Skeletal muscle tissue (tissue), 4 donors: Measurements from ENCODE around the gene SMDT1. TPM values are rescaled to one million over a fixed set of nuclear protein-coding genes. Genes with fewer than 3 reads are reported as not detected.
"Not testable (repeated sequence)": the region's sequence is repeated elsewhere in the genome, so short reads cannot be mapped to it uniquely, and the experiment has no call there.

ENCODE experiments used
- H3K27ac ChIP-seq: one replicate; pipeline ENCODE4 v1.7.0; 2013; ENCODE audit warnings: mild to moderate bottlenecking, low read depth, low read length, inconsistent platforms
- H3K27me3 ChIP-seq, 3 donors: one replicate each; pipeline ENCODE4 v1.7.0; 2013; ENCODE audit warnings: low read length in 3 of 3; ENCODE audit not compliant: control insufficient read depth in 3 of 3, insufficient read depth in 3 of 3
- H3K36me3 ChIP-seq, 3 donors: one replicate each; pipeline ENCODE4 v1.7.0; 2013; ENCODE audit warnings: low read length in 3 of 3; ENCODE audit not compliant: control insufficient read depth in 3 of 3, insufficient read depth in 3 of 3
- H3K4me1 ChIP-seq, 3 donors: one replicate each; pipeline ENCODE4 v1.7.0; 2013; ENCODE audit warnings: low read length in 3 of 3, mild to moderate bottlenecking in 3 of 3; ENCODE audit not compliant: control insufficient read depth in 3 of 3, insufficient read depth in 3 of 3
- H3K4me3 ChIP-seq, 3 donors: one replicate each; pipeline ENCODE4 v1.7.0; 2013; ENCODE audit warnings: low read length in 3 of 3
- H3K9ac ChIP-seq, 3 donors: one replicate each; pipeline ENCODE4 v1.7.0; 2013; ENCODE audit warnings: low read length in 3 of 3, mild to moderate bottlenecking in 3 of 3, moderate library complexity in 2 of 3, low read depth in 1 of 3
- H3K9me3 ChIP-seq, 3 donors: one replicate each; pipeline ENCODE4 v1.7.0; 2013; ENCODE audit warnings: low read length in 3 of 3; ENCODE audit not compliant: control insufficient read depth in 3 of 3
- total RNA-seq: library from RNA; depleted of rRNA; stranded (reverse); fragments of >200 nt; gene quantifications from one replicate; pipeline ENCODE4 v1.2.3, GENCODE V29; 2014
- donor health status: Osteomylitis.

Gene SMDT1
- total RNA-seq, 1 donor from 2014 or later, result 15.1 TPM

GRCh38 chr22:42108848-42109247 is 29.3 kb downstream of the SMDT1 start:
- no peak overlapping the region for H3K4me3 ChIP-seq
- H3K27me3 ChIP-seq, result no peaks in the 10 kb centered on the region
- H3K4me1 ChIP-seq, result no peaks in the 10 kb centered on the region
- no peak overlapping the region for H3K9ac ChIP-seq
- H3K27ac ChIP-seq, result no peak overlapping the region
- no peaks in the 10 kb centered on the region for H3K36me3 ChIP-seq
- peaks cover 0 to 2% (median 0%) of the 10 kb centered on the region in 3 donors for H3K9me3 ChIP-seq

- H3K27me3 ChIP-seq, result no peaks in the 10 kb centered on the region
- H3K4me1 ChIP-seq, result peaks cover 4% of the 10 kb centered on the region in 3 donors
- H3K9ac ChIP-seq, result no peak overlapping the region
- peaks cover 0 to 5% (median 0%) of the 10 kb centered on the region in 3 donors for H3K9me3 ChIP-seq
- H3K36me3 ChIP-seq, result peaks cover 0 to 4% (median 0%) of the 10 kb centered on the region in 3 donors
- H3K4me3 ChIP-seq, result no peak overlapping the region
- no peak overlapping the region for H3K27ac ChIP-seq
Measured at GRCh38 chr22:42111798-42112197, 32.3 kb downstream of the SMDT1 start.

DNA sequence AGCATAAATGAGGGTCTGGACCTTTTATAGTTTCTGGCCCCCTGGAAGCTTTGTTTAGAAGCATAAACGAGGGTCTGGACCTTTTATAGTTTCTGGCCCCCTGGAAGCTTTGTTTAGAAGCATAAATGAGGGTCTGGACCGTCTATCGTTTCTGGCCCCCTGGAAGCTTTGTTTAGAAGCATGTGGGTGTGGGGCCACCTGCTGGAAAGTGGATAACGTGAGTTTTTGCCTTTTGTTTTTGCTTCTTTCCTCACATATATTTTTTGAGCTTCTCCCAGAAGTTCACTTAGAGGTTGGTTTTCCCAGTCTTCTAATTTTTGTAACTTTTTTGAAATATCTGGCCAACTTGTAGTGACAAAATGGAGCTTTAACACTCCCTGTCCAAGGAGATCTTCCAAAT is 33.3 kb downstream of the SMDT1 start:
- not testable (repeated sequence) for H3K27me3 ChIP-seq, H3K4me1 ChIP-seq, H3K9me3 ChIP-seq, H3K27ac ChIP-seq, H3K36me3 ChIP-seq, H3K4me3 ChIP-seq, H3K9ac ChIP-seq

- H3K9ac ChIP-seq, result no peak overlapping the region
- peaks cover 6 to 7% (median 6%) of the 10 kb centered on the region in 3 donors for H3K4me1 ChIP-seq
- peaks cover 0 to 5% (median 0%) of the 10 kb centered on the region in 3 donors for H3K9me3 ChIP-seq
- H3K27me3 ChIP-seq, result no peaks in the 10 kb centered on the region
- no peak overlapping the region for H3K27ac ChIP-seq
- peaks cover 0 to 4% (median 0%) of the 10 kb centered on the region in 3 donors for H3K36me3 ChIP-seq
- no peak overlapping the region for H3K4me3 ChIP-seq
Measured at GRCh38 chr22:42114721-42115120, 35.2 kb downstream of the SMDT1 start.

GRCh38 chr22:42115420-42115830 is 35.9 kb downstream of the SMDT1 start:
- H3K4me3 ChIP-seq, H3K9me3 ChIP-seq, H3K27ac ChIP-seq, H3K9ac ChIP-seq, H3K27me3 ChIP-seq, H3K4me1 ChIP-seq, H3K36me3 ChIP-seq: not testable (repeated sequence)

DNA sequence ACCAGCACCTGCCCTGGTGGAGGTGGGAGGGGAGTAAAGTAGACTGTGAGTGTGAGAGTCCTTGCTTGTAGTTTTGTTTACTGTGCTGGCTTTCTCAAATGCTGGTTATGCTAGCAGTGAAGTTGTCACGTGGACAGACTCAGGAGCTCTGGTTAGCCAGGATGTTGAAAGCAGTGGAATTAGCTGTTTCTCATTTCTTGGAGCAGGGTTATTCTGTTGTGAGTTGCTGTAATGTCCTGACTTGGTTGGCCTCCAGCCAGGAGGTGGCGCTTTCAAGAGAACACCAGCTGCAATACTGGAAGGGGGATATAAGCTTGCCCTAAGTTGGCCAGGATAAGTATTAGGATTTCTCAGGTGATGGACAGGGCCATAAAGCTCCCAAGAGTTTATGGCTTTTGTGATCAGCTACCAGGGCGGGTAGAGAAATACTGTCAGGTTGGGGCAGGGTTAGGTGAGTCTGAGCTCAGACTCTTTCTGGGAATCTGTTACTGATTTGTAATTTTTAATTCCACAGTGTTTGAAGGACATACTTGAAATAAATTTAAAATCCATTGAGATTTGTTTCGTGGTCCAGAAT is 37.4 kb downstream of the SMDT1 start:
- Histone ChIP-seq H3K4me1 (peaks cover 6 to 7% (median 6%) of the 10 kb centered on the region in 3 donors), H3K4me3 (no peak overlapping the region), H3K9ac (no peak overlapping the region), H3K27ac (no peak overlapping the region), H3K9me3 (peaks cover 0 to 5% (median 0%) of the 10 kb centered on the region in 3 donors), H3K36me3 (peaks cover 0 to 4% (median 0%) of the 10 kb centered on the region in 3 donors), H3K27me3 (no peaks in the 10 kb centered on the region)

DNA sequence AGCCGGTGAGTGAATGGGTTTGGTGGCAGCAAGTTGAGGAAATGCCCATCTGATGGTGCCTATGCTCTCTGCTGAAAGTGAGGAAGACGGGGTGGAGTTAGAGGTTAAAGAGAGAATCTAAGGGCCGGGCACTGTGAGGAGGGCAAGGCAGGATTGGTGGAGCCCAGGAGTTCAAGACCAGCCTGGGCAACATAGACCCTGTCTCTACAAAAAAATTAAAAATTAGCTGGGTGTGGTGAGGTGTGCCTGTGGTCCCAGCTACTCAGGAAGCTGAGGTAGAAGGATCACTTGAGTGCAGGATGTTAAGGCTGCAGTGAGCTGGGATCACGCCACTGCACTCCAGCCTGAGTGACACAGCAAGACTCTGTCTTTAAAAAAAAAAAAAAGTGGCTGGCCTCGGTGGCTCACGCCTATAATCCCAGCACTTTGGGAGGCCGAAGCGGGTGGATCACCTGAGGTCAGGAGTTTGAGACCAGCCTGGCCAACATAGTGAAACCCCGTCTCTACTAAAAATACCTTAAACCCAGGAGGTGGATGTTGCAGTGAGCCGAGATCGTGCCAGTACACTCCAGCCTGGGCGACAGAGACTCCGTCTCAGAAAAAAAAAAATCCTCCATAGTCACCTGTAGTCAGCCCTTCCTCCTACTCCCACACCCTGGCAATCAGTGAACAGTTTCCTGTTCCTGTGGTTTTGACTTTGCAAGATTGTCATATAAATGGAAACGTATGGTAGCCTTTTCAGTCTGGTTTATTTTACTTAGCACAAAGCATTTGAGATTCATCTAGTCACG is 40.9 kb downstream of the SMDT1 start:
- H3K4me3 ChIP-seq, H3K4me1 ChIP-seq, H3K27me3 ChIP-seq, H3K9me3 ChIP-seq, H3K36me3 ChIP-seq, H3K27ac ChIP-seq, H3K9ac ChIP-seq: not testable (repeated sequence)

GRCh38 chr22:42123529-42123928 is 44.0 kb downstream of the SMDT1 start:
- not testable (repeated sequence) for H3K9ac ChIP-seq, H3K4me3 ChIP-seq, H3K36me3 ChIP-seq, H3K27ac ChIP-seq, H3K9me3 ChIP-seq, H3K4me1 ChIP-seq, H3K27me3 ChIP-seq

DNA sequence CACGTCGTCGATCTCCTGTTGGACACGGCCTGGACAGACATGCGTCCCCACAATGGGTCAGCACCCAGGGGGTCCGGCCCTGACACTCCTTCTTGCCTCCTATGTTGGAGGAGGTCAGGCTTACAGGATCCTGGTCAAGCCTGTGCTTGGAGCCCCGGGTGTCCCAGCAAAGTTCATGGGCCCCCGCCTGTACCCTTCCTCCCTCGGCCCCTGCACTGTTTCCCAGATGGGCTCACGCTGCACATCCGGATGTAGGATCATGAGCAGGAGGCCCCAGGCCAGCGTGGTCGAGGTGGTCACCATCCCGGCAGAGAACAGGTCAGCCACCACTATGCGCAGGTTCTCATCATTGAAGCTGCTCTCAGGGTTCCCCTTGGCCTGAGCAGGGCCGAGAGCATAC is 48.1 kb downstream of the SMDT1 start:
- no peaks in the 10 kb centered on the region for H3K27me3 ChIP-seq
- H3K9ac ChIP-seq, result no peak overlapping the region
- H3K4me3 ChIP-seq, result no peak overlapping the region
- H3K27ac ChIP-seq, result no peak overlapping the region
- H3K36me3 ChIP-seq, result no peaks in the 10 kb centered on the region
- no peaks in the 10 kb centered on the region for H3K4me1 ChIP-seq
- no peaks in the 10 kb centered on the region for H3K9me3 ChIP-seq

- not testable (repeated sequence) for H3K27ac ChIP-seq, H3K36me3 ChIP-seq, H3K4me1 ChIP-seq, H3K9ac ChIP-seq, H3K4me3 ChIP-seq, H3K9me3 ChIP-seq, H3K27me3 ChIP-seq
Measured at GRCh38 chr22:42128007-42128406, 48.5 kb downstream of the SMDT1 start.
